Activated CD8-positive, alpha-beta memory T cell treated with anti-CD3 and anti-CD28 coated beads for 48 hours (primary cell): Measurements from ENCODE around the gene COX5B.

ENCODE experiments used
- DNase-seq, 3 experiments: peaks; one replicate each; pipeline ENCODE4 v3.0.0-alpha.2; 2020; ENCODE audit warnings: low read depth in 2 of 3, low spot score in 2 of 3

COX5B gene

GRCh38 chr2:97653874-97654273 is 8.0 kb downstream of the COX5B start:
- no peak for DNase-seq

GRCh38 chr2:97654309-97654708 is 8.4 kb downstream of the COX5B start:
- no peak for DNase-seq

- DNase-seq = no peak
Measured at GRCh38 chr2:97654791-97655190, 8.9 kb downstream of the COX5B start.

GRCh38 chr2:97656129-97656755 is 10.4 kb downstream of the COX5B start:
- DNase-seq = no peak

GRCh38 chr2:97656905-97657587 is 11.2 kb downstream of the COX5B start:
- DNase-seq = no peak

GRCh38 chr2:97657986-97658690 is 12.3 kb downstream of the COX5B start:
- no peak for DNase-seq

- no peak for DNase-seq
Measured at GRCh38 chr2:97658691-97659157, 12.9 kb downstream of the COX5B start.

GRCh38 chr2:97659256-97660043 is 13.6 kb downstream of the COX5B start:
- DNase-seq = no peak

- DNase-seq = no peak
Measured at GRCh38 chr2:97660044-97660774, 14.3 kb downstream of the COX5B start.

GRCh38 chr2:97660775-97661389 is 15.0 kb downstream of the COX5B start:
- no peak for DNase-seq

GRCh38 chr2:97661927-97662326 is 16.1 kb downstream of the COX5B start:
- DNase-seq = no peak

- DNase-seq = no peak
Measured at GRCh38 chr2:97662386-97662894, 16.6 kb downstream of the COX5B start.

- DNase-seq = peak; percentile 57 to 74 (median 62)
Measured at GRCh38 chr2:97662895-97663625, 17.2 kb downstream of the COX5B start.

- no peak for DNase-seq
Measured at GRCh38 chr2:97663626-97663961, 17.7 kb downstream of the COX5B start.

- peak; percentile 80 to 98 (median 90) for DNase-seq
Measured at GRCh38 chr2:97663962-97664635, 18.2 kb downstream of the COX5B start, which contains the start of gene ACTR1B. Gene ACTR1B (minus strand): TSS chr2:97664044. CDS start chr2:97663890, 154 bp downstream.

- no peak for DNase-seq
Measured at GRCh38 chr2:97664636-97664970, 18.7 kb downstream of the COX5B start.

- no peak for DNase-seq
Measured at GRCh38 chr2:97669448-97669847, 23.6 kb downstream of the COX5B start, which contains the start of gene C2orf92. Gene C2orf92 (plus strand): TSS chr2:97669713. CDS start chr2:97669789, 76 bp downstream.

GRCh38 chr2:97670471-97670870 is 24.6 kb downstream of the COX5B start:
- no peak for DNase-seq

GRCh38 chr2:97671526-97671925 is 25.7 kb downstream of the COX5B start:
- DNase-seq = no peak
